ENCODE data around the gene ZKSCAN8. TPM values are rescaled to one million over a fixed set of nuclear protein-coding genes. Genes with fewer than 3 reads are reported as not detected.

ZKSCAN8 gene
- total RNA-seq, 1 donor from 2014 or later, result 13.9 TPM

- ATAC-seq, result no peak
- no peak for DNase-seq
- intact Hi-C loops (cut with micrococcal nuclease), result no loop called here
Observed at GRCh38 chr6:28182255-28182654, 40.6 kb downstream of the ZKSCAN8 start.

GRCh38 chr6:28188111-28188979 is 46.7 kb downstream of the ZKSCAN8 start:
- no peak for ATAC-seq
- intact Hi-C loops (cut with micrococcal nuclease), result no loop called here

GRCh38 chr6:28200020-28200419 is 58.3 kb downstream of the ZKSCAN8 start:
- DNase-seq (no peak), ATAC-seq (no peak)
- intact Hi-C loops (cut with micrococcal nuclease), result no loop called here

More at GRCh38 chr6:28188111-28188979, 46.7 kb downstream of the ZKSCAN8 start:
- no peak for DNase-seq

GRCh38 chr6:28203201-28203600 is 61.5 kb downstream of the ZKSCAN8 start:
- intact Hi-C loops (cut with micrococcal nuclease), result no loop called here
- DNase-seq, result no peak
- ATAC-seq, result no peak

GRCh38 chr6:28205879-28206278 is 64.2 kb downstream of the ZKSCAN8 start:
- no peak for DNase-seq
- no peak for ATAC-seq
- intact Hi-C loops (cut with micrococcal nuclease), result no loop called here

- ATAC-seq, result no peak
- intact Hi-C loops (cut with micrococcal nuclease), result no loop called here
- DNase-seq, result no peak
Observed at GRCh38 chr6:28206527-28206926, 64.8 kb downstream of the ZKSCAN8 start.

GRCh38 chr6:28206928-28207509 is 65.3 kb downstream of the ZKSCAN8 start:
- intact Hi-C loops (cut with micrococcal nuclease), result no loop called here
- no peak for ATAC-seq
- no peak for DNase-seq

- intact Hi-C loops (cut with micrococcal nuclease), result no loop called here
- ATAC-seq (no peak), DNase-seq (no peak)
Observed at GRCh38 chr6:28207510-28208110, 65.9 kb downstream of the ZKSCAN8 start.

- DNase-seq (no peak), ATAC-seq (no peak)
- intact Hi-C loops (cut with micrococcal nuclease), result no loop called here
Observed at GRCh38 chr6:28208111-28208659, 66.5 kb downstream of the ZKSCAN8 start.

Other genes starting within 250 kb of the ZKSCAN8 start
- not detected for gene OR2B2, start 229.5 kb upstream of the ZKSCAN8 start, total RNA-seq
- not detected for gene OR2B6, start 184.6 kb upstream of the ZKSCAN8 start, total RNA-seq
- gene ZNF165, start 61.3 kb upstream of the ZKSCAN8 start, total RNA-seq, result 0.62 TPM
- 2.2 TPM for gene ZSCAN16, start 17.3 kb upstream of the ZKSCAN8 start, total RNA-seq
- 10.2 TPM for gene ZSCAN9, start 83.4 kb downstream of the ZKSCAN8 start, total RNA-seq
- gene ZKSCAN4, start 110.4 kb downstream of the ZKSCAN8 start, total RNA-seq, result 2.7 TPM
- gene NKAPL, start 117.4 kb downstream of the ZKSCAN8 start, total RNA-seq, result 6.3 TPM
- 13.8 TPM for gene ZSCAN26, start 125.3 kb downstream of the ZKSCAN8 start, total RNA-seq
- 2.3 TPM for gene PGBD1, start 139.7 kb downstream of the ZKSCAN8 start, total RNA-seq
- gene ZSCAN31, start 194.3 kb downstream of the ZKSCAN8 start, total RNA-seq, result 8.6 TPM
- gene ZKSCAN3, start 208.1 kb downstream of the ZKSCAN8 start, total RNA-seq, result 4.7 TPM

Measured in left ventricle myocardium superior (tissue), 1 donor.